ENCODE data around the gene CREBBP. TPM values are rescaled to one million over a fixed set of nuclear protein-coding genes. Genes with fewer than 3 reads are reported as not detected.

Gene CREBBP
- total RNA-seq, 3 donors from 2014 or later, result 57.9 to 107 (median 81.6) TPM

DNA sequence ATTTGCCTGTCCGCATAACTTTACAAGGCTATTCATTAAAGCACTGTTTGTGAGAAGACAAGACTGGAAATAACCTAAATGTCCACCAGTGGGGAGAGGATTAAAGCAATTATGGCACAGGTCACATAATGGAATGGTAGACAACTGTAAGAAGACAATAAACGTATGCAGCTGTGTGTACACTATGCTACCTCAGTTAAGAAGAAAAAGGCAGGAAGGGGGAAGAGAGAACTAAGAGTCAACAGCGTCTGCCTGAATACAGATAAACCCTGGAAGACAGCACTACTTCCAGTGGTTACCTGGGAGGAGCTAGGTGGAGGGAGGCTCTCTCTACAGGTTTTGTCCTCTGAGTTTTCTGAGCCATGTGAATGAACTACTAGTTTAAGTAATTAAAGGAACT lies 15.3 kb downstream of the CREBBP start:
- Histone ChIP-seq H3K9me3 (no peaks in the 10 kb centered on the region), H3K36me3 (ENCODE audit: low read depth) (no peaks in the 10 kb centered on the region), H3K4me3 (no peak overlapping the region), H3K4me1 (ENCODE audit: low read depth) (peaks cover 33% of the 10 kb centered on the region)
- intact Hi-C loops (cut with DNase I, micrococcal nuclease), result no loop called here
- TF ChIP-seq CTCF (IDR thresholded peaks at IDR 0.05), result no peak
- ATAC-seq (peak; percentile 52), DNase-seq (no peak)

DNA sequence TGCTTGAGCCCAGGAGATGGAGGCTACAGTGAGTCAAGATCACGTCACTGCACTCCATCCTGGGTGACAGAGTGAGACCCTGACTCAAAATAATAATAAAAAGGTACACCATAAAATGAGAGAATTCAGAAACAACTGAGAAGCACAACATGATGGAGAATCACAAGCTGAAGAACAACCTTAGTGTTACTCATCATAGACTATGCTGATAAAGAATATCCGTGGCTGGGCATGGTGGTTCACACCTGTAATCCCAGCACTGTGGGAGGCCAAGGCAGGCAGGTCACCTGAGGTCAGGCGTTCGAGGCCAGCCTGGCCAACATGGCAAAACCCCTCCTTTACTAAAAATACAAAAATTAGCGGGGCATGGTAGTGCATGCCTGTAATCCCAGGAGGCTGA lies 16.0 kb downstream of the CREBBP start:
- no peak for TF ChIP-seq CTCF (IDR thresholded peaks at IDR 0.05)
- peaks cover 33% of the 10 kb centered on the region for H3K4me1 ChIP-seq (ENCODE audit: low read depth)
- ATAC-seq, result no peak
- no peaks in the 10 kb centered on the region for H3K36me3 ChIP-seq (ENCODE audit: low read depth)
- no peak for DNase-seq
- H3K4me3 ChIP-seq, result no peak overlapping the region
- no peaks in the 10 kb centered on the region for H3K9me3 ChIP-seq
- intact Hi-C loops (cut with DNase I, micrococcal nuclease), result no loop called here

DNA sequence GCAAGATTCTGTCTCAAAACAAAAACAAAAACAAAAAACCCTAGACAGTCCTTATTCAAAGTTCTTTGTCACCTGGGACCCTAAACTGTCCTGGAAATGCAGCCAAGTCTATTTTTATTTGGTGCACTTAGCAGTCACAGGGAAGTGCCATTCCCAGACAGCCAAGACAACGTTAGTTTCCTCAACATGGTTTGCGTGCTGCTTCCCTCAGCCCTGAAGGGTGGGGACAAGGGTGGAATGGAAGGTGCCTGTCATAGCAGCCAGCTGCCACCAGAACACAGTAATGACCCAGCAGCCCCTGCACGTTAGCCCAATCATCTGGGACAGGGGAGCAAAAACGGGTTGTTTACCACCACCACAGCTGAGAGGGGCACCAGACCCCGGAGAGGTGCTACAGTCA lies 16.9 kb downstream of the CREBBP start:
- intact Hi-C loops (cut with DNase I, micrococcal nuclease), result no loop called here
- peak; percentile 83 for ATAC-seq
- DNase-seq, result peak in 1 of 3 donors; percentile 18
- Histone ChIP-seq H3K4me3 (no peak overlapping the region), H3K9me3 (no peaks in the 10 kb centered on the region), H3K4me1 (ENCODE audit: low read depth) (peaks cover 33% of the 10 kb centered on the region), H3K36me3 (ENCODE audit: low read depth) (no peaks in the 10 kb centered on the region)
- TF ChIP-seq CTCF (IDR thresholded peaks at IDR 0.05), result no peak

GRCh38 chr16:3861808-3862451 lies 18.6 kb downstream of the CREBBP start:
- Histone ChIP-seq H3K36me3 (ENCODE audit: low read depth) (no peaks in the 10 kb centered on the region), H3K9me3 (no peaks in the 10 kb centered on the region), H3K4me1 (ENCODE audit: low read depth) (peaks cover 30% of the 10 kb centered on the region), H3K4me3 (no peak overlapping the region)
- no peak for DNase-seq
- intact Hi-C loops (cut with DNase I, micrococcal nuclease), result no loop called here
- ATAC-seq, result no peak
- TF ChIP-seq CTCF (IDR thresholded peaks at IDR 0.05), result no peak

DNA sequence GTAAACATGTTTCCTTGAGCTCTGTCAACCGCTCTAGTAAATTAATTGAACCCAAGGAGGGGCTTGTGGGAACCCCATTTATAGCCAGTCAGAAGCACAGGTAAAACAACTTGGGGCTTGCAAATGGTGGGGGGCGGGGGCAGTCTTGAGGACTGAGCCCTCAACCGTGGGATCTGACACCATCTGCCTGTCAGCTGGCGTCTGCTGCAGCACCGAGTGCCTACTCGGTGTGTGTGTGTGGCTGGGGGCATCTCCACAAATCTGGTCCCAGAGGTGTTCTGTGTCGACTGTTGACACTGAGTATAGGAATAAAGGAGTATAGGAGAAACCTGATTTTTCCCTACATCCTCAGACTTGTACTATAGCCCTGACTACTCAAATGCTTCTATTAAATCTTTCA lies 20.6 kb downstream of the CREBBP start:
- ATAC-seq (no peak), DNase-seq (no peak)
- Histone ChIP-seq H3K4me3 (no peak overlapping the region), H3K4me1 (ENCODE audit: low read depth) (peaks cover 20% of the 10 kb centered on the region), H3K9me3 (no peaks in the 10 kb centered on the region), H3K36me3 (ENCODE audit: low read depth) (no peaks in the 10 kb centered on the region)
- intact Hi-C loops (cut with DNase I, micrococcal nuclease), result no loop called here
- no peak for TF ChIP-seq CTCF (IDR thresholded peaks at IDR 0.05)

DNA sequence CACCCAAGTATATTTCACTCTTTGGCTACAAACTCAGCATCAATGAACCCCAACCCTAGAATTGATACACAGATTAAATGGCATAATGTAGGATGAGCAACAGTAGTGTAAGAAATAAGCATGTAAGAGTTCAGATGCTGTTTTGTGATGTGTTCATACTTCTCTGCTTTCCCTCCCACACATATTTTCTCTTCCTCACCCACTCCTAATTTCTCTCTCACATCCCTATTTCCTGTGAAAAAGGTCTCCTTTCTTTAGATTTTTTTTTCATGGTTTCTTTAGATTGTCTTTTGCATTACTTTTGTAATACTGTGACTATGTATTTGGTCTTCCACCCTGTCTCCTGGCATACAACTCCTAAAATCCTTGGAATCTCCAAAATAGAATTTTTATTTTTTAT lies 21.7 kb downstream of the CREBBP start:
- H3K36me3 ChIP-seq (ENCODE audit: low read depth), result no peaks in the 10 kb centered on the region
- DNase-seq, result no peak
- no peaks in the 10 kb centered on the region for H3K9me3 ChIP-seq
- intact Hi-C loops (cut with DNase I, micrococcal nuclease), result no loop called here
- H3K4me1 ChIP-seq (ENCODE audit: low read depth), result peaks cover 10% of the 10 kb centered on the region
- no peak for ATAC-seq
- no peak for TF ChIP-seq CTCF (IDR thresholded peaks at IDR 0.05)
- no peak overlapping the region for H3K4me3 ChIP-seq
